OCI-LY7 (cell line): ENCODE measurements around the gene AMMECR1. TPM values are rescaled to one million over a fixed set of nuclear protein-coding genes. Genes with fewer than 3 reads are reported as not detected.

ENCODE experiments used
- BruUV-seq: library from RNA; stranded (reverse); fragments of 400-500 nt; replicated peaks from 2 replicates; lab custom pipeline; 2021; lab: Mats Ljungman, UMichigan
- CTCF ChIA-PET: fragments of 300-600 bp; sonication (Branson Sonifier 250); formaldehyde crosslinking; loops from one replicate; lab custom pipeline; 2022; ENCODE audit warnings: antibody characterized with exemption; ENCODE audit not compliant: unreplicated experiment; lab: Charles Lee
- POLR2A ChIA-PET: fragments of 300-600 bp; sonication (Branson Sonifier 250); formaldehyde crosslinking; loops from one replicate; lab custom pipeline; 2022; ENCODE audit warnings: antibody characterized with exemption; lab: Charles Lee
- DNase-seq: peaks from one replicate; pipeline ENCODE4 v3.0.0-alpha.2; 2015; ENCODE audit warnings: low spot score
- H2AFZ ChIP-seq: fragments of 200-600 bp; sonication (generic), shearing (Covaris generic); 2 replicates; pipeline ENCODE4 v1.6.1; 2014; ENCODE audit warnings: mild to moderate bottlenecking, antibody characterized with exemption, low read length, moderate library complexity
- H3K27ac ChIP-seq: fragments of 200-600 bp; sonication (generic); 2 replicates; pipeline ENCODE4 v1.5.1; 2014; ENCODE audit warnings: mixed run types, low read depth, mild to moderate bottlenecking, moderate library complexity, low read length, inconsistent platforms; ENCODE audit not compliant: poor library complexity, severe bottlenecking
- H3K36me3 ChIP-seq: fragments of 200-600 bp; sonication (generic); 2 replicates; pipeline ENCODE4 v1.6.1; 2014; ENCODE audit warnings: mild to moderate bottlenecking, antibody characterized with exemption, low read length, moderate library complexity, mixed read lengths; ENCODE audit not compliant: insufficient read depth
- H3K4me1 ChIP-seq: fragments of 200-600 bp; sonication (generic); 2 replicates; pipeline ENCODE4 v1.5.1; 2014; ENCODE audit warnings: mild to moderate bottlenecking, low read length; ENCODE audit not compliant: insufficient read depth, poor library complexity, severe bottlenecking
- H3K4me2 ChIP-seq: fragments of 200-600 bp; sonication (generic); 2 replicates; pipeline ENCODE4 v1.6.1; 2014; ENCODE audit warnings: mild to moderate bottlenecking, low read length
- H3K4me3 ChIP-seq: fragments of 200-600 bp; sonication (generic); 2 replicates; pipeline ENCODE4 v1.5.1; 2014; ENCODE audit warnings: mild to moderate bottlenecking, low read depth, low read length; ENCODE audit not compliant: poor library complexity, severe bottlenecking
- H3K79me2 ChIP-seq: fragments of 200-600 bp; sonication (generic); 2 replicates; pipeline ENCODE4 v1.6.1; 2016; ENCODE audit warnings: low read depth, mild to moderate bottlenecking, low read length, moderate library complexity, mixed read lengths; ENCODE audit not compliant: insufficient read depth
- H3K9me2 ChIP-seq: fragments of 200-600 bp; sonication (generic); 2 replicates; pipeline ENCODE4 v1.6.1; 2016; ENCODE audit warnings: mild to moderate bottlenecking, low read length, mixed read lengths; ENCODE audit not compliant: insufficient read depth
- H3K9me3 ChIP-seq: fragments of 200-600 bp; sonication (generic); 2 replicates; pipeline ENCODE4 v1.6.1; 2014; ENCODE audit warnings: mild to moderate bottlenecking, mixed run types, low read length, mixed read lengths
- H4K20me1 ChIP-seq: fragments of 200-600 bp; sonication (generic); 2 replicates; pipeline ENCODE4 v1.6.1; 2014; ENCODE audit warnings: mild to moderate bottlenecking, antibody characterized with exemption, low read length, moderate library complexity, mixed read lengths; ENCODE audit not compliant: insufficient read depth
- EZH2phosphoT487 ChIP-seq: fragments of 200-600 bp; sonication (generic); IDR thresholded peaks from 2 replicates; pipeline ENCODE4 v1.6.1; 2018; ENCODE audit warnings: low read depth, borderline replicate concordance, mild to moderate bottlenecking, mixed run types, antibody characterized with exemption, low read length, moderate library complexity, mixed read lengths
- intact Hi-C: fragments of 100-400 bp; cut with micrococcal nuclease; formaldehyde crosslinking; loops from one replicate; pipeline ENCODE4 v1.10.0; 2022; ENCODE audit not compliant: unreplicated experiment
- total RNA-seq, 2 experiments: library from RNA; depleted of rRNA in 1 of 2; stranded (reverse); fragments of >200 nt in 1 of 2; shearing (Covaris generic) in 1 of 2; gene quantifications; 2 replicates each; pipeline ENCODE4 v1.2.3, GENCODE V29; 2014 to 2022
- TF ChIP-seq, protein P1 (sequence below): fragments of 200-600 bp; sonication (generic); conservative IDR thresholded peaks from 2 replicates; pipeline ENCODE4 v1.5.1; 2014; ENCODE audit warnings: mild to moderate bottlenecking, antibody characterized with exemption, low read length, moderate library complexity, mixed read lengths

Gene AMMECR1
- total RNA-seq, 2 experiments from 2014 or later = 19.1 to 32.3 TPM

DNA sequence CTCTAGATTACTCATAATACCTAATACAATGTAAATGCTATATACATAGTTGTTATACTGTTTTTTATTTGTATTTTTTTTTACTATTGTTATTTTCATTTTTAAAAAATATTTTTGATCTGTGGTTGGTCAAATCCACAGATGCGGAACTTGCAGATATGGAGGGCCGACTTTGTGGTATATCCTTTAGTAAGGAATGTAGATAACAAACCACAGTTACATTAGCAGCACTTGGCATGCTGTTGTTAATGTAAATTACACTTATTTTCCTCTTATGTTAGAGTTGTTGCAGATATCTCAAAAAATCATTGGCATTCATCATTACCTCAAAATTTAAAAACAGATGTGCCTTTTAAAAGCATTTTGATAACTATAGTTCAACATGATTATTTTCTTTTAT, 164.0 kb downstream of the AMMECR1 start:
- Histone ChIP-seq H3K4me1 (no peaks in the 10 kb centered on the region), H3K79me2 (no peaks in the 10 kb centered on the region), H4K20me1 (no peaks in the 10 kb centered on the region), H3K36me3 (no peaks in the 10 kb centered on the region), H3K4me2 (no peak overlapping the region), H3K9me3 (no peaks in the 10 kb centered on the region), H3K27ac (no peak overlapping the region), H3K4me3 (no peak overlapping the region), H2AFZ (no peak overlapping the region), H3K9me2 (no peaks in the 10 kb centered on the region)
- no TSS peak for BruUV-seq
- CTCF ChIA-PET = no interaction called here
- POLR2A ChIA-PET = interaction anchor here (0.6 kb wide), 1 partner anchor 258 kb away, joined by 3 read pairs; no protein-coding TSS in a partner anchor
- no peak for DNase-seq
- intact Hi-C loops = no loop called here
- TF ChIP-seq EZH2phosphoT487 = no peak
- TF ChIP-seq, protein P1, sequence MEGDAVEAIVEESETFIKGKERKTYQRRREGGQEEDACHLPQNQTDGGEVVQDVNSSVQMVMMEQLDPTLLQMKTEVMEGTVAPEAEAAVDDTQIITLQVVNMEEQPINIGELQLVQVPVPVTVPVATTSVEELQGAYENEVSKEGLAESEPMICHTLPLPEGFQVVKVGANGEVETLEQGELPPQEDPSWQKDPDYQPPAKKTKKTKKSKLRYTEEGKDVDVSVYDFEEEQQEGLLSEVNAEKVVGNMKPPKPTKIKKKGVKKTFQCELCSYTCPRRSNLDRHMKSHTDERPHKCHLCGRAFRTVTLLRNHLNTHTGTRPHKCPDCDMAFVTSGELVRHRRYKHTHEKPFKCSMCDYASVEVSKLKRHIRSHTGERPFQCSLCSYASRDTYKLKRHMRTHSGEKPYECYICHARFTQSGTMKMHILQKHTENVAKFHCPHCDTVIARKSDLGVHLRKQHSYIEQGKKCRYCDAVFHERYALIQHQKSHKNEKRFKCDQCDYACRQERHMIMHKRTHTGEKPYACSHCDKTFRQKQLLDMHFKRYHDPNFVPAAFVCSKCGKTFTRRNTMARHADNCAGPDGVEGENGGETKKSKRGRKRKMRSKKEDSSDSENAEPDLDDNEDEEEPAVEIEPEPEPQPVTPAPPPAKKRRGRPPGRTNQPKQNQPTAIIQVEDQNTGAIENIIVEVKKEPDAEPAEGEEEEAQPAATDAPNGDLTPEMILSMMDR = no peak

DNA sequence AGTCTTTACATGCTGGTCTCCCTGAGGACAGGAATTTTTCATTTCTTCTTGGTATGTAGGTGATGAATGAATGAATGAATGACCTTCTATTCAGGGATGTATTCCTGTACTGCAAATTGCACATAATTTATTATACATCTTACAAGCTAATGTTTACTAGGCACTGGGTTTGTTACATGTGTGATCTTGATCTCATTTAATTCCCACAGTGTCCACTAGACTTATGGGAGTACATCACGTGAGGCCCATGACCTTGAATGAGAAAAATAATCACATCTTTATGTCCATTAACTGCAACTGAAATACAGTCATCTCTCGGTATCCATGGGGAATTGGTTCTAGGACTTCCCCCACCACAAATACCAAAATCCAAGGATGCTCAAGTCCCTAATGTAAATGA, 164.6 kb downstream of the AMMECR1 start:
- TF ChIP-seq EZH2phosphoT487 = no peak
- TF ChIP-seq, protein P1 = no peak
- no peaks in the 10 kb centered on the region for H4K20me1 ChIP-seq
- no peaks in the 10 kb centered on the region for H3K9me2 ChIP-seq
- no peaks in the 10 kb centered on the region for H3K4me1 ChIP-seq
- H3K9me3 ChIP-seq = no peaks in the 10 kb centered on the region
- CTCF ChIA-PET = no interaction called here
- BruUV-seq = no TSS peak
- H3K27ac ChIP-seq = no peak overlapping the region
- H3K36me3 ChIP-seq = no peaks in the 10 kb centered on the region
- no peak for DNase-seq
- POLR2A ChIA-PET = interaction anchor here (0.6 to 0.7 kb wide), 2 partner anchors 259 to 1465 kb away, joined by 3 read pairs; no protein-coding TSS in a partner anchor
- intact Hi-C loops = no loop called here
- no peak overlapping the region for H3K4me3 ChIP-seq
- H3K4me2 ChIP-seq = no peak overlapping the region
- no peak overlapping the region for H2AFZ ChIP-seq
- no peaks in the 10 kb centered on the region for H3K79me2 ChIP-seq

DNA sequence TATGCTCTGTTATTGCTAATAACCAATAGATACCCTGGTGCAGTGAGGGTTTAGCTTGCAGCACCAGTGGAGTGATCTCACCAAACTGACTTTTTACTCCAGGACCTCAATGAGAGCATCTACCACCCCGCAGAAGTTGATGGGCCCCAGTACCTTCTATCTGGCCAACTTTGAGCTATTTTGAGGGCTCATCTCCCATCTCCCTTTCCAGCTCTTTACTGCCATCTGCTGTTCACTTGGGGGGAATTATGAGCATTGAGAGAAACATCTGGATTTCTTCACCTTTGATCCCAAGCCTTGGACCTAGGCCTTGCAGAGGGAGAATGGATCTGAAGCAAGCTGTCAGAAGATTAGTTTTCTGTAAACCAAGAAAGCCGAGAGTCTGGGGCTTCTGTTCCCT, 171.4 kb downstream of the AMMECR1 start:
- TF ChIP-seq, protein P1 = peak; percentile 71
- no peak for TF ChIP-seq EZH2phosphoT487
- ChIA-PET POLR2A (no interaction called here), CTCF (interaction anchor here (0.6 kb wide), 1 partner anchor 14 kb away, joined by 4 read pairs; no protein-coding TSS in a partner anchor)
- no peaks in the 10 kb centered on the region for H4K20me1 ChIP-seq
- DNase-seq = peak; percentile 38
- H3K36me3 ChIP-seq = no peaks in the 10 kb centered on the region
- H2AFZ ChIP-seq = no peak overlapping the region; the same call in 1 of the 2 replicates
- no peaks in the 10 kb centered on the region for H3K4me1 ChIP-seq
- no peak overlapping the region for H3K27ac ChIP-seq
- no peaks in the 10 kb centered on the region for H3K9me3 ChIP-seq
- intact Hi-C loops = loop anchor here (10.0 kb wide), 1 partner anchor 232 kb away; no protein-coding TSS in a partner anchor
- H3K79me2 ChIP-seq = no peaks in the 10 kb centered on the region
- no peaks in the 10 kb centered on the region for H3K9me2 ChIP-seq
- no peak overlapping the region for H3K4me3 ChIP-seq
- BruUV-seq = no TSS peak
- no peak overlapping the region for H3K4me2 ChIP-seq
